ENCODE data around the gene DENND5A.
"Not testable (repeated sequence)": the region's sequence is repeated elsewhere in the genome, so short reads cannot be mapped to it uniquely, and the experiment has no call there.

DENND5A gene

GRCh38 chr11:9210224-9210921 is 54.8 kb downstream of the DENND5A start:
- peak in 1 of 5 donors; percentile 20 for DNase-seq

GRCh38 chr11:9209604-9210003 is 55.5 kb downstream of the DENND5A start:
- not testable (repeated sequence) for DNase-seq

- no peak for DNase-seq
Observed at GRCh38 chr11:9208726-9209501, 56.2 kb downstream of the DENND5A start.

GRCh38 chr11:9207229-9207628 is 57.9 kb downstream of the DENND5A start:
- no peak for DNase-seq

GRCh38 chr11:9206496-9206895 is 58.7 kb downstream of the DENND5A start:
- no peak for DNase-seq

GRCh38 chr11:9203691-9204311 is 61.3 kb downstream of the DENND5A start:
- no peak for DNase-seq

- peak in 1 of 5 donors; percentile 10 for DNase-seq
Observed at GRCh38 chr11:9201372-9202162, 63.6 kb downstream of the DENND5A start.

GRCh38 chr11:9200471-9200870 is 64.7 kb downstream of the DENND5A start:
- no peak for DNase-seq

GRCh38 chr11:9193316-9193715 is 71.8 kb downstream of the DENND5A start:
- no peak for DNase-seq

- no peak for DNase-seq
Observed at GRCh38 chr11:9192561-9192960, 72.6 kb downstream of the DENND5A start.

GRCh38 chr11:9190326-9191016 is 74.7 kb downstream of the DENND5A start:
- DNase-seq: not testable (repeated sequence)

- not testable (repeated sequence) for DNase-seq
Observed at GRCh38 chr11:9188860-9189259, 76.3 kb downstream of the DENND5A start.

GRCh38 chr11:9187616-9188015 is 77.5 kb downstream of the DENND5A start:
- DNase-seq: no peak

- DNase-seq: no peak
Observed at GRCh38 chr11:9184516-9184915, 80.6 kb downstream of the DENND5A start.

- no peak for DNase-seq
Observed at GRCh38 chr11:9182180-9182871, 82.8 kb downstream of the DENND5A start.

- no peak for DNase-seq
Observed at GRCh38 chr11:9180784-9181183, 84.4 kb downstream of the DENND5A start.

GRCh38 chr11:9179141-9179540 is 86.0 kb downstream of the DENND5A start:
- DNase-seq: no peak

- DNase-seq: no peak
Observed at GRCh38 chr11:9178716-9179115, 86.4 kb downstream of the DENND5A start.

- no peak for DNase-seq
Observed at GRCh38 chr11:9177438-9178091, 87.6 kb downstream of the DENND5A start.

- DNase-seq: peak in 1 of 5 donors; percentile 10
Observed at GRCh38 chr11:9176550-9176949, 88.6 kb downstream of the DENND5A start.

GRCh38 chr11:9176136-9176535 is 89.0 kb downstream of the DENND5A start:
- DNase-seq: no peak
